BE2C (cell line): Measurements from ENCODE around the gene TUBD1.

Experiments
- DNase-seq: peaks from one replicate; pipeline ENCODE4 v3.0.0-alpha.2; 2020
- H3K27me3 ChIP-seq: fragments of 250-450 bp; sonication (Bioruptor Pico); 2 replicates; pipeline ENCODE4 v1.5.1; 2020; ENCODE audit warnings: mild to moderate bottlenecking
- H3K36me3 ChIP-seq: fragments of 250-450 bp; sonication (Bioruptor Pico); 2 replicates; pipeline ENCODE4 v1.5.1; 2020; ENCODE audit warnings: mild to moderate bottlenecking
- H3K4me1 ChIP-seq: fragments of 250-450 bp; sonication (Bioruptor Pico); 2 replicates; pipeline ENCODE4 v1.5.1; 2020
- H3K4me3 ChIP-seq: 2 replicates; pipeline ENCODE4 v1.5.1; 2011; ENCODE audit warnings: low read depth, low read length
- H3K9me3 ChIP-seq: fragments of 250-450 bp; sonication (Bioruptor Pico); 2 replicates; pipeline ENCODE4 v1.5.1; 2020
- TF ChIP-seq, protein P1 (sequence below): IDR thresholded peaks from 2 replicates; pipeline ENCODE4 v1.5.1; 2012; ENCODE audit warnings: mild to moderate bottlenecking, low read depth, low read length

Gene TUBD1

DNA sequence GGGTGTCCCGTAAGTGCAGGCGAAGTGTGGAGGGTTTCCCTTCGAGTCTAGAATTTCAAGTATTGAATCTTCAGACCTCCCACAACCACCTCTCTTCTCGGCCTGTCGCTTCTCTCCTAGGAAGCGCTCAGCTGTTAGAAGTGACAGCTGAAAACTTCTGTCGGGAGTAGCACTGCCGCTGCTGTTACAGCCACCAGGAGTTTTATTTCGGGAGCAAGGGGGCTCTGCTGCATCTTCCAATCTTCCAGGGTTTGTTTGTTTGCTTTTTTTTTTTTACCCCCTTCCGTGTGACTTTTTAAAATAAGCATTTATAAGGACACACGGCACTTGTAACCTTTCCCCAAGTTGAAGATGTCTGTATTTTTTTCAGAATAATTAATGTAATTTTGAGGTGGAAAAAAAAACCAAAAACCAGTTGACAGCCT, 945 bp upstream of the TUBD1 start:
- DNase-seq = peak; percentile 28
- H3K4me3 ChIP-seq = peak overlapping the region; percentile 90

DNA sequence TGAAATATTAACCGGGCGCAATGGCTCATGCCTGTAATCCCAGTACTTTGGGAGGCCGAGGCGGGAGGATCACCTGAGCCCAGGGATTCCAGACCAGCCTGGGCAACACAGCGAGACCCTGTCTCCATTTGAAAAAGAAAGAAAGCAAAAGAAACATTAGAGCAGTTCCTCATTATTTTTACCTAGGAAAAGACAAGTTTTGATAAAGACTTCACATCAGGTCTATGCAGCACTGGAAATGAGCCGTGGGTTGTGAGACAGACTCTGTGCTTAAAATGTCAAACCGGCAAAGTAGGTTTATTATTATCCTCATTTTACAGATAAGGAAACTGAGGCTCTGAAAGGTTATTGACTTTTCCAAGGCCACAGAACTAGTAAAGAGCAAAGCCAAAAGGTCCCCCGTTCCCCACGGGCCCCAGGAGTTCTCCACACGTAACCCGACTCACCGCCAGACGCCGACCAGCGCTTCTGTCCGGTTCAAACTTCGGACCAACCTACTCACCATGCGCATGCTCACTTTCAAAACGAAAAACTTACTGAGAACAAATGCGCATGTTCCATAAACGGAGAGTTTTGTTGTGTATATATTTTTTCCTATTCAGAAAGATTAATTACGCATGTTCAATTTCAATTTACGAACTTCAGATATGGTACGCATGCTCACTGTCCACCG, 356 bp downstream of the TUBD1 start:
- Histone ChIP-seq H3K4me1 (no peaks in the 10 kb centered on the region), H3K4me3 (peak overlapping the region; percentile 90), H3K27me3 (no peaks in the 10 kb centered on the region), H3K9me3 (no peaks in the 10 kb centered on the region), H3K36me3 (peaks cover 6% of the 10 kb centered on the region; the same call in 1 of the 2 replicates)
- TF ChIP-seq, protein P1, sequence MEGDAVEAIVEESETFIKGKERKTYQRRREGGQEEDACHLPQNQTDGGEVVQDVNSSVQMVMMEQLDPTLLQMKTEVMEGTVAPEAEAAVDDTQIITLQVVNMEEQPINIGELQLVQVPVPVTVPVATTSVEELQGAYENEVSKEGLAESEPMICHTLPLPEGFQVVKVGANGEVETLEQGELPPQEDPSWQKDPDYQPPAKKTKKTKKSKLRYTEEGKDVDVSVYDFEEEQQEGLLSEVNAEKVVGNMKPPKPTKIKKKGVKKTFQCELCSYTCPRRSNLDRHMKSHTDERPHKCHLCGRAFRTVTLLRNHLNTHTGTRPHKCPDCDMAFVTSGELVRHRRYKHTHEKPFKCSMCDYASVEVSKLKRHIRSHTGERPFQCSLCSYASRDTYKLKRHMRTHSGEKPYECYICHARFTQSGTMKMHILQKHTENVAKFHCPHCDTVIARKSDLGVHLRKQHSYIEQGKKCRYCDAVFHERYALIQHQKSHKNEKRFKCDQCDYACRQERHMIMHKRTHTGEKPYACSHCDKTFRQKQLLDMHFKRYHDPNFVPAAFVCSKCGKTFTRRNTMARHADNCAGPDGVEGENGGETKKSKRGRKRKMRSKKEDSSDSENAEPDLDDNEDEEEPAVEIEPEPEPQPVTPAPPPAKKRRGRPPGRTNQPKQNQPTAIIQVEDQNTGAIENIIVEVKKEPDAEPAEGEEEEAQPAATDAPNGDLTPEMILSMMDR = no peak
- no peak for DNase-seq

More for the DNA sequence above, 945 bp upstream of the TUBD1 start:
- TF ChIP-seq, protein P1 = peak; percentile 14; the same call in 1 of the 2 replicates
- H3K9me3 ChIP-seq = no peaks in the 10 kb centered on the region
- H3K36me3 ChIP-seq = peaks cover 2% of the 10 kb centered on the region; the same call in 1 of the 2 replicates
- H3K4me1 ChIP-seq = no peaks in the 10 kb centered on the region
- no peaks in the 10 kb centered on the region for H3K27me3 ChIP-seq

DNA sequence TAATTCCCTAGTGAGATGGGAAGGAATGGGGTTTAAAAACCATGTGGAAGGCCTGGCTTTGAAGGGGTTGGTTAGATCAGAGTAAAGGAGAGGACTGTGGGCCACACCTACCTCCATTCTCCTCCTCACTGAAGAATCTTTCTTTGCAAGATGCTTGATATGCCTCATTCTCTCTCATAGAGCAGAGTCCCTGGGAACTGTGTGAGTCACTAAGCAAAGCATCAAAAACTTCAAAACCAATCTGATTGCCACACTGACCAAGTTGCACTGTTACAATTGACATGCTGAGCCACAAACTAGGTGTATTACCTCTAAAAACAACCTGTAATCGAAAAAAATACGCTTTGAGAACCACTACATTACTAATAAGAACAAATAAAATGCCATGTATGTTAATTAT, 2.0 kb downstream of the TUBD1 start:
- H3K9me3 ChIP-seq = no peaks in the 10 kb centered on the region
- TF ChIP-seq, protein P1 = no peak
- DNase-seq = no peak
- H3K27me3 ChIP-seq = no peaks in the 10 kb centered on the region
- H3K4me1 ChIP-seq = no peaks in the 10 kb centered on the region
- peaks cover 7% of the 10 kb centered on the region for H3K36me3 ChIP-seq
- no peak overlapping the region for H3K4me3 ChIP-seq

DNA sequence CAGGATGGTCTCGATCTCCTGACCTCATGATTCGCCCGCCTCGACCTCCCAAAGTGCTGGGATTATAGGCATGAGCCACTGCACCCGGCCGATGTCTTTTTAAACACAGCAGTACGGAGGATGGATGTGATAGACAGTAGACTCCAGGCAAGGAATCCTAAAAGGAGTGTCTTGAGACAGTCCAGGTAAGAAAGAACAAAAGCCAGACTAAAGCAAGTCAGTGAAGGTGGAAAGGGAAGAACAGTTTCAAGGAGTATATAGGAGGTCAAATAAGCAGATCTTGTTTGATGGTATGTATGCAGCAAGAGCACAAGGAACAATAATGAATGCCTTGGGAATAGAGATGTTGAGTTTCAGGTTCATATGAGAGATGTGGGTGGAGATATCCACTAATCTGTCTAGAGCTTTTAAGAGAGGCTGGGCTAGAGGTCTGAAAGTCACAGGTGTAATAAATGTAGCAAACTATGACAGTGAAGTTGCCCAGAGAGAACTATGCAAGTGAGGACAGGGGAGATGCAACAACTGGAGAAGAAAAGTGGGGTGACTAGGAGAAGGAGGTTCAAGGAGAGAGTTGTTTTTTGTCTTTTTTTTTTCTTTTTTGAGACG, 4.5 kb downstream of the TUBD1 start:
- TF ChIP-seq, protein P1 = no peak
- Histone ChIP-seq H3K4me1 (no peaks in the 10 kb centered on the region), H3K27me3 (no peaks in the 10 kb centered on the region), H3K9me3 (no peaks in the 10 kb centered on the region), H3K36me3 (peaks cover 27% of the 10 kb centered on the region), H3K4me3 (no peak overlapping the region)
- no peak for DNase-seq

DNA sequence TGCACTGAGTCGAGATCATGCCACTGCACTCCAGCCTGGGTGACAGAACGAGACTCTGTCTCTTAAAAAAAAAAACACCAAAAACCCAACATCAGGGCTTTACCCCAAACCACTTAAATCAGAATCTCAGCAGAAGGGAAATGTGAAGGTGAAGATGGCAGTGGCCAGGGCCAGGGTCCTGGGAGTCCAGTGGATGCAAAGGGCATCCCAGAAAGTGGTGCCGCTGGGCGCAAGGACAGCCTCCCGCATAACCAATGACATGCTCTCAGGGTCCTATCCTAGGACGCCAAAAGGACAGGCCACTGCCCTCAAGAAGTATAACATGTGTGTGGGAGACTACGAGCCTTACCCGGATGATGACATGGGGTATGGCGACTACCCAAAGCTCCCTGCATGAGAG, 7.9 kb downstream of the TUBD1 start:
- no peaks in the 10 kb centered on the region for H3K4me1 ChIP-seq
- TF ChIP-seq, protein P1 = no peak
- peaks cover 47% of the 10 kb centered on the region for H3K36me3 ChIP-seq
- no peaks in the 10 kb centered on the region for H3K27me3 ChIP-seq
- no peak overlapping the region for H3K4me3 ChIP-seq
- DNase-seq = no peak
- no peaks in the 10 kb centered on the region for H3K9me3 ChIP-seq

DNA sequence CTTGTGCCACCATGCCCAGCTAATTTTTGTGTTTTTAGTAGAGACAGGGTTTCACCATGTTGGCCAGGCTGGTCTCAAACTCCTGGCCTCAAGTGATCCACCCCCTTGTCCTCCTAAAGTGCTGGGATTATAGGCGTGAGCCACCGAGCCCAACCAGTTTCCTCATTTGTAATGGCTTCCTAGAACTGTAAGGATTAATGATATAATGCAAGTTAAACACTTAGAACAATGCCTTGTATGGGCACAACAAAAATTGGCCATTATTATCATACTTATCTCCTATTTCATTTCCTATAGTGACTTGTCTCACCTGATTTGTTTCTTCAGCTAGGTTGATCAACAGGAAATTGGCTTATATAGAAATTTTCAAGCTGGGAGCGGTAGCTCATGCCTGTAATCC, 14.1 kb downstream of the TUBD1 start:
- no peaks in the 10 kb centered on the region for H3K4me1 ChIP-seq
- DNase-seq = no peak
- peaks cover 49% of the 10 kb centered on the region for H3K36me3 ChIP-seq
- TF ChIP-seq, protein P1 = no peak
- no peaks in the 10 kb centered on the region for H3K9me3 ChIP-seq
- H3K27me3 ChIP-seq = no peaks in the 10 kb centered on the region
- H3K4me3 ChIP-seq = no peak overlapping the region
